Liver (tissue), 9 donors: ENCODE measurements around the gene DCAF8. TPM values are rescaled to one million over a fixed set of nuclear protein-coding genes. Genes with fewer than 3 reads are reported as not detected.

ENCODE experiments used
- DNase-seq: peaks from one replicate; pipeline ENCODE4 v3.0.0-alpha.2; 2017; ENCODE audit warnings: low spot score
- H3K27ac ChIP-seq, 2 donors: one replicate each; pipeline ENCODE4 v1.7.0; 2013; ENCODE audit warnings: inconsistent platforms in 2 of 2, low read length in 2 of 2, control low read depth in 1 of 2, low read depth in 1 of 2, mild to moderate bottlenecking in 1 of 2
- H3K27me3 ChIP-seq, 4 donors: one replicate each; pipeline versions ENCODE4 v1.6.1 to v1.7.0; 2013; ENCODE audit warnings: low read length in 3 of 4, inconsistent platforms in 1 of 4, mild to moderate bottlenecking in 1 of 4, moderate library complexity in 1 of 4; ENCODE audit not compliant: control insufficient read depth in 4 of 4, insufficient read depth in 4 of 4
- H3K36me3 ChIP-seq, 4 donors: one replicate each; pipeline versions ENCODE4 v1.6.1 to v1.7.0; 2013; ENCODE audit warnings: low read length in 3 of 4, mild to moderate bottlenecking in 3 of 4, low read depth in 1 of 4, moderate library complexity in 1 of 4; ENCODE audit not compliant: control insufficient read depth in 4 of 4, insufficient read depth in 3 of 4
- H3K4me1 ChIP-seq, 4 donors: one replicate each; pipeline versions ENCODE4 v1.6.1 to v1.7.0; 2013; ENCODE audit warnings: low read length in 3 of 4, mild to moderate bottlenecking in 3 of 4, moderate library complexity in 1 of 4; ENCODE audit not compliant: control insufficient read depth in 4 of 4, insufficient read depth in 4 of 4
- H3K4me3 ChIP-seq, 3 donors: one replicate each; pipeline versions ENCODE4 v1.6.1 to v1.7.0; 2013; ENCODE audit warnings: low read length in 3 of 3, control low read depth in 1 of 3, low read depth in 1 of 3, mild to moderate bottlenecking in 1 of 3
- H3K9ac ChIP-seq, 2 donors: one replicate each; pipeline ENCODE4 v1.7.0; 2013; ENCODE audit warnings: low read length in 2 of 2, mild to moderate bottlenecking in 2 of 2, moderate library complexity in 2 of 2, control low read depth in 1 of 2, low read depth in 1 of 2
- H3K9me3 ChIP-seq, 4 donors: one replicate each; pipeline versions ENCODE4 v1.6.1 to v1.7.0; 2013; ENCODE audit warnings: low read length in 3 of 4; ENCODE audit not compliant: control insufficient read depth in 4 of 4
- ATF3 ChIP-seq: IDR thresholded peaks from 2 replicates; pipeline ENCODE4 v1.6.1; 2016; ENCODE audit warnings: antibody characterized with exemption
- CTCF ChIP-seq: fragments of 150-350 bp; IDR thresholded peaks from 2 replicates; pipeline ENCODE4 v1.5.1; 2017; ENCODE audit warnings: improper control_type of control experiment, low read depth, low read length; ENCODE audit not compliant: missing input control
- EGR1 ChIP-seq, 2 donors: IDR thresholded peaks; 2 replicates each; pipeline ENCODE4 v1.6.1; 2016 to 2018; ENCODE audit warnings: antibody characterized with exemption in 2 of 2, low read depth in 2 of 2
- FOXA1 ChIP-seq: IDR thresholded peaks from 2 replicates; pipeline ENCODE4 v1.6.1; 2016; ENCODE audit warnings: antibody characterized with exemption
- FOXA2 ChIP-seq: IDR thresholded peaks from 2 replicates; pipeline ENCODE4 v1.6.1; 2016; ENCODE audit warnings: antibody characterized with exemption
- GABPA ChIP-seq, 2 donors: IDR thresholded peaks in 1 of 2; conservative IDR thresholded peaks in 1 of 2; 2 replicates each; pipeline ENCODE4 v1.6.1; 2016; ENCODE audit warnings: antibody characterized with exemption in 2 of 2, mild to moderate bottlenecking in 1 of 2, moderate library complexity in 1 of 2
- HNF4A ChIP-seq, 2 donors: conservative IDR thresholded peaks; 2 replicates each; pipeline ENCODE4 v1.6.1; 2016; ENCODE audit warnings: antibody characterized with exemption in 2 of 2, mild to moderate bottlenecking in 2 of 2
- HNF4G ChIP-seq: IDR thresholded peaks from 2 replicates; pipeline ENCODE4 v1.6.1; 2016; ENCODE audit warnings: antibody characterized with exemption
- JUND ChIP-seq, 2 donors: IDR thresholded peaks; 2 replicates each; pipeline ENCODE4 v1.6.1; 2016; ENCODE audit warnings: antibody characterized with exemption in 2 of 2
- MAX ChIP-seq: IDR thresholded peaks from 2 replicates; pipeline ENCODE4 v1.6.1; 2016; ENCODE audit warnings: antibody characterized with exemption
- NR2F2 ChIP-seq: IDR thresholded peaks from 2 replicates; pipeline ENCODE4 v1.6.1; 2016; ENCODE audit warnings: antibody characterized with exemption
- RAD21 ChIP-seq, 2 donors: IDR thresholded peaks; 2 replicates each; pipeline ENCODE4 v1.6.1; 2016; ENCODE audit warnings: antibody characterized with exemption in 2 of 2, mild to moderate bottlenecking in 2 of 2
- REST ChIP-seq: IDR thresholded peaks from 2 replicates; pipeline ENCODE4 v1.6.1; 2016; ENCODE audit warnings: antibody characterized with exemption, mild to moderate bottlenecking
- RXRA ChIP-seq, 2 donors: IDR thresholded peaks; 2 replicates each; pipeline ENCODE4 v1.6.1; 2017 to 2018; ENCODE audit warnings: antibody characterized with exemption in 2 of 2, mild to moderate bottlenecking in 1 of 2
- SP1 ChIP-seq: IDR thresholded peaks from 2 replicates; pipeline ENCODE4 v1.6.1; 2018; ENCODE audit warnings: antibody characterized with exemption, mild to moderate bottlenecking
- TAF1 ChIP-seq: conservative IDR thresholded peaks from 2 replicates; pipeline ENCODE4 v1.6.1; 2016; ENCODE audit warnings: antibody characterized with exemption, mild to moderate bottlenecking
- YY1 ChIP-seq: IDR thresholded peaks from 2 replicates; pipeline ENCODE4 v1.6.1; 2016; ENCODE audit warnings: antibody characterized with exemption, mild to moderate bottlenecking
- ZBTB33 ChIP-seq: IDR thresholded peaks from 2 replicates; pipeline ENCODE4 v1.6.1; 2016; ENCODE audit warnings: antibody characterized with exemption
- WGBS: extraction: QIAGEN DNeasy Blood & Tissue Kit; methylation state at CpG from one replicate; pipeline ENCODE4 v1.1.7; 2013; 5-methylcytosine and 5-hydroxymethylcytosine counted together
- polyA plus RNA-seq, 2 donors: library from polyadenylated mRNA; stranded (reverse) in 1 of 2; unstranded in 1 of 2; fragments of 200-250 nt in 1 of 2; fragments of >200 nt in 1 of 2; fragmentation: Nextera tagmentation in 1 of 2; extraction: Ambion mirVana in 1 of 2; gene quantifications; one replicate each; pipeline versions ENCODE4 v1.2.1 to v1.2.3, GENCODE V29; 2013 to 2015
- total RNA-seq, 2 donors: library from RNA; depleted of rRNA; stranded (reverse); fragments of >200 nt; gene quantifications; one replicate each; pipeline ENCODE4 v1.2.3, GENCODE V29; 2014
- donor health status: healthy.
- donor health status: healthy.
- donor health status: healthy.
- donor health status: healthy.
- donor health status: healthy.

DCAF8 gene
- total and polyA plus RNA-seq, 4 donors, result 80.3 to 199 (median 102) TPM

GRCh38 chr1:160285506-160285905, 23.2 kb upstream of the DCAF8 start (continued):
- no peak for TF ChIP-seq RAD21 (IDR thresholded peaks at IDR 0.05)

GRCh38 chr1:160284782-160285344, 22.5 kb upstream of the DCAF8 start, which contains the start of gene PEX19:
Gene PEX19 (minus strand): TSS chr1:160285133. CDS start chr1:160285124, 9 bp downstream.
- H3K9me3 ChIP-seq, result no peaks in the 10 kb centered on the region
- peaks cover 6 to 38% (median 35%) of the 10 kb centered on the region in 4 donors for H3K36me3 ChIP-seq
- WGBS, result under 1% methylated on average over 27 of the region's 27 CpGs

More at GRCh38 chr1:160284782-160285344, 22.5 kb upstream of the DCAF8 start, which contains the start of gene PEX19:
- Histone ChIP-seq H3K27me3 (no peaks in the 10 kb centered on the region), H3K27ac (peak within 1 kb of the TSS; percentile 84), H3K4me1 (peaks cover 5 to 32% (median 29%) of the 10 kb centered on the region in 4 donors), H3K4me3 (peak within 1 kb of the TSS; percentile 69 to 82 (median 76)), H3K9ac (peak within 1 kb of the TSS; percentile 78 to 91)
- peak; percentile 94 for DNase-seq
- TF ChIP-seq GABPA (IDR thresholded peaks at IDR 0.05 in 1 of 2, conservative IDR thresholded peaks at IDR 0.05 in 1 of 2) (peak in 1 of 2 donors; percentile 73), ZBTB33 (peak; percentile 84), TAF1 (no peak), CTCF (no peak), NR2F2 (peak; percentile 63), HNF4G (no peak), FOXA1 (no peak), RAD21 (IDR thresholded peaks at IDR 0.05) (peak; percentile 20 to 39), FOXA2 (no peak), YY1 (peak; percentile 100), ATF3 (no peak), MAX (peak; percentile 79), HNF4A (conservative IDR thresholded peaks at IDR 0.05) (peak in 1 of 2 donors; percentile 16), RXRA (IDR thresholded peaks at IDR 0.05) (peak; percentile 41 to 42), SP1 (peak; percentile 75), EGR1 (IDR thresholded peaks at IDR 0.05; ENCODE audit: low read depth in 2 of 2) (peak in 1 of 2 donors; percentile 15), REST (peak; percentile 60), JUND (IDR thresholded peaks at IDR 0.05) (no peak)
